ENCODE data around the gene VTI1B.

Gene VTI1B

GRCh38 chr14:67645414-67645813 lies 29.0 kb downstream of the VTI1B start:
- H3K36me3 ChIP-seq (ENCODE audit: low read length), result peaks cover 5% of the 10 kb centered on the region; the same call in 1 of the 2 replicates

GRCh38 chr14:67644428-67644827 lies 30.0 kb downstream of the VTI1B start:
- TF ChIP-seq EZH2phosphoT487 (conservative IDR thresholded peaks at IDR 0.05; ENCODE audit: low read length), result no peak
- TF ChIP-seq CTCF (IDR thresholded peaks at IDR 0.05; ENCODE audit: insufficient read depth, low read length, poor library complexity, severe bottlenecking), result no peak
- Histone ChIP-seq H3K9ac (ENCODE audit: low read length) (no peak overlapping the region), H3K4me2 (ENCODE audit: low read depth, low read length, poor library complexity, severe bottlenecking) (no peak overlapping the region), H2AFZ (ENCODE audit: low read depth, low read length, severe bottlenecking) (no peak overlapping the region), H3K9me3 (ENCODE audit: insufficient read depth, low read length) (no peaks in the 10 kb centered on the region), H4K20me1 (ENCODE audit: low read depth, low read length) (no peaks in the 10 kb centered on the region), H3K36me3 (ENCODE audit: low read length) (peaks cover 5% of the 10 kb centered on the region; the same call in 1 of the 2 replicates), H3K4me3 (ENCODE audit: insufficient read depth, low read length, poor library complexity, severe bottlenecking) (no peak overlapping the region), H3F3A (ENCODE audit: insufficient read depth) (no peaks in the 10 kb centered on the region), H3K27ac (ENCODE audit: low read depth, low read length) (no peak overlapping the region), H3K9me2 (replicated peaks; ENCODE audit: insufficient read depth, low read length) (no peaks in the 10 kb centered on the region), H3K27me3 (ENCODE audit: low read length) (no peaks in the 10 kb centered on the region), H3K79me2 (ENCODE audit: insufficient read depth, low read length) (no peaks in the 10 kb centered on the region)

More at GRCh38 chr14:67645414-67645813, 29.0 kb downstream of the VTI1B start:
- H3K79me2 ChIP-seq (ENCODE audit: insufficient read depth, low read length), result no peaks in the 10 kb centered on the region
- TF ChIP-seq CTCF (IDR thresholded peaks at IDR 0.05; ENCODE audit: insufficient read depth, low read length, poor library complexity, severe bottlenecking) (no peak), EZH2phosphoT487 (conservative IDR thresholded peaks at IDR 0.05; ENCODE audit: low read length) (no peak)
- H3K27me3 ChIP-seq (ENCODE audit: low read length), result no peaks in the 10 kb centered on the region
- no peak overlapping the region for H3K4me3 ChIP-seq (ENCODE audit: insufficient read depth, low read length, poor library complexity, severe bottlenecking)
- H3K9ac ChIP-seq (ENCODE audit: low read length), result no peak overlapping the region
- H3K27ac ChIP-seq (ENCODE audit: low read depth, low read length), result no peak overlapping the region
- H3F3A ChIP-seq (ENCODE audit: insufficient read depth), result no peaks in the 10 kb centered on the region
- no peak overlapping the region for H3K4me2 ChIP-seq (ENCODE audit: low read depth, low read length, poor library complexity, severe bottlenecking)
- H4K20me1 ChIP-seq (ENCODE audit: low read depth, low read length), result no peaks in the 10 kb centered on the region
- H3K9me2 ChIP-seq (replicated peaks; ENCODE audit: insufficient read depth, low read length), result no peaks in the 10 kb centered on the region
- H2AFZ ChIP-seq (ENCODE audit: low read depth, low read length, severe bottlenecking), result no peak overlapping the region
- no peaks in the 10 kb centered on the region for H3K9me3 ChIP-seq (ENCODE audit: insufficient read depth, low read length)

- H3K4me2 ChIP-seq (ENCODE audit: low read depth, low read length, poor library complexity, severe bottlenecking), result no peak overlapping the region
- TF ChIP-seq EZH2phosphoT487 (conservative IDR thresholded peaks at IDR 0.05; ENCODE audit: low read length) (no peak), CTCF (IDR thresholded peaks at IDR 0.05; ENCODE audit: insufficient read depth, low read length, poor library complexity, severe bottlenecking) (no peak)
- no peaks in the 10 kb centered on the region for H3F3A ChIP-seq (ENCODE audit: insufficient read depth)
- H3K79me2 ChIP-seq (ENCODE audit: insufficient read depth, low read length), result no peaks in the 10 kb centered on the region
- no peak overlapping the region for H3K9ac ChIP-seq (ENCODE audit: low read length)
- no peaks in the 10 kb centered on the region for H4K20me1 ChIP-seq (ENCODE audit: low read depth, low read length)
- H3K9me3 ChIP-seq (ENCODE audit: insufficient read depth, low read length), result no peaks in the 10 kb centered on the region
- H2AFZ ChIP-seq (ENCODE audit: low read depth, low read length, severe bottlenecking), result no peak overlapping the region
- H3K4me3 ChIP-seq (ENCODE audit: insufficient read depth, low read length, poor library complexity, severe bottlenecking), result no peak overlapping the region
- H3K36me3 ChIP-seq (ENCODE audit: low read length), result peaks cover 5% of the 10 kb centered on the region; the same call in 1 of the 2 replicates
- no peak overlapping the region for H3K27ac ChIP-seq (ENCODE audit: low read depth, low read length)
- no peaks in the 10 kb centered on the region for H3K9me2 ChIP-seq (replicated peaks; ENCODE audit: insufficient read depth, low read length)
- H3K27me3 ChIP-seq (ENCODE audit: low read length), result no peaks in the 10 kb centered on the region
These were observed 30.7 kb downstream of the VTI1B start for GRCh38 chr14:67643713-67644112.
